ENCODE measurements around the gene FAM20C.

Gene FAM20C

GRCh38 chr7:220151-220841, 27.9 kb downstream of the FAM20C start:
- no peak overlapping the region for H2BK15ac ChIP-seq (ENCODE audit: low read depth, poor library complexity, severe bottlenecking)
- no peak overlapping the region for H3K14ac ChIP-seq (ENCODE audit: low read length in 2 of 2)
- H3K27ac ChIP-seq (ENCODE audit: low read length, poor library complexity, severe bottlenecking), result no peak overlapping the region
- no peaks in the 10 kb centered on the region for H3K9me3 ChIP-seq (ENCODE audit: control insufficient read depth, low read length)
- no peak overlapping the region for H2BK5ac ChIP-seq (ENCODE audit: low read depth, low read length, poor library complexity, severe bottlenecking)
- H3K4ac ChIP-seq (ENCODE audit: low read depth in 1 of 2, low read length in 2 of 2), result no peak overlapping the region
- no peak overlapping the region for H3K18ac ChIP-seq (ENCODE audit: low read depth in 1 of 2, low read length in 2 of 2)
- H3K27me3 ChIP-seq (ENCODE audit: control insufficient read depth in 1 of 2, insufficient read depth in 1 of 2, low read length in 2 of 2), result no peaks in the 10 kb centered on the region
- H4K8ac ChIP-seq (ENCODE audit: low read length), result no peak overlapping the region
- no peak overlapping the region for H2AFZ ChIP-seq (ENCODE audit: low read depth, low read length)
- no peak for DNase-seq
- no peak overlapping the region for H2AK5ac ChIP-seq (ENCODE audit: low read length, severe bottlenecking)
- peaks cover 47% of the 10 kb centered on the region for H3K4me1 ChIP-seq (ENCODE audit: control insufficient read depth, insufficient read depth, low read depth, low read length)
- no peak overlapping the region for H3K9ac ChIP-seq (ENCODE audit: low read length)
- peaks cover 34% of the 10 kb centered on the region in 2 experiments for H3K36me3 ChIP-seq (ENCODE audit: control insufficient read depth in 1 of 2, insufficient read depth in 2 of 2, low read depth in 1 of 2, low read length in 2 of 2)
- no peak overlapping the region for H4K91ac ChIP-seq (ENCODE audit: low read length)
- no peak overlapping the region for H3K4me2 ChIP-seq (ENCODE audit: low read length, poor library complexity, severe bottlenecking)
- H3K23ac ChIP-seq (ENCODE audit: low read length in 2 of 2), result no peak overlapping the region
- 65% methylated on average over 23 of the region's 28 CpGs for WGBS
- H2BK12ac ChIP-seq (ENCODE audit: low read length in 2 of 2), result peak overlapping the region in 1 of 2 experiments; percentile 40
- no peak overlapping the region for H3K4me3 ChIP-seq (ENCODE audit: insufficient read depth in 1 of 2, low read depth in 1 of 2, low read length in 2 of 2)
- no peak overlapping the region for H2BK120ac ChIP-seq (ENCODE audit: low read depth, low read length)
- H3K79me1 ChIP-seq (replicated peaks; ENCODE audit: low read length, poor library complexity, severe bottlenecking), result peaks cover 12% of the 10 kb centered on the region

GRCh38 chr7:221978-222715, 29.8 kb downstream of the FAM20C start:
- no peak overlapping the region for H2AK5ac ChIP-seq (ENCODE audit: low read length, severe bottlenecking)
- no peak overlapping the region for H4K91ac ChIP-seq (ENCODE audit: low read length)
- H3K18ac ChIP-seq (ENCODE audit: low read depth in 1 of 2, low read length in 2 of 2), result peak overlapping the region in 1 of 2 experiments; percentile 64
- H2BK5ac ChIP-seq (ENCODE audit: low read depth, low read length, poor library complexity, severe bottlenecking), result no peak overlapping the region
- H2BK120ac ChIP-seq (ENCODE audit: low read depth, low read length), result no peak overlapping the region
- peaks cover 12% of the 10 kb centered on the region for H3K79me1 ChIP-seq (replicated peaks; ENCODE audit: low read length, poor library complexity, severe bottlenecking)
- H3K4ac ChIP-seq (ENCODE audit: low read depth in 1 of 2, low read length in 2 of 2), result no peak overlapping the region
- H3K4me2 ChIP-seq (ENCODE audit: low read length, poor library complexity, severe bottlenecking), result no peak overlapping the region
- 73% methylated on average over 13 of the region's 15 CpGs for WGBS
- no peak overlapping the region for H3K14ac ChIP-seq (ENCODE audit: low read length in 2 of 2)
- peaks cover 30 to 37% of the 10 kb centered on the region in 2 experiments for H3K36me3 ChIP-seq (ENCODE audit: control insufficient read depth in 1 of 2, insufficient read depth in 2 of 2, low read depth in 1 of 2, low read length in 2 of 2)
- DNase-seq, result no peak
- no peak overlapping the region for H3K9ac ChIP-seq (ENCODE audit: low read length)
- peak overlapping the region; percentile 66 for H4K8ac ChIP-seq (ENCODE audit: low read length)
- H3K27me3 ChIP-seq (ENCODE audit: control insufficient read depth in 1 of 2, insufficient read depth in 1 of 2, low read length in 2 of 2), result no peaks in the 10 kb centered on the region
- peaks cover 49% of the 10 kb centered on the region for H3K4me1 ChIP-seq (ENCODE audit: control insufficient read depth, insufficient read depth, low read depth, low read length)
- no peak overlapping the region for H2BK15ac ChIP-seq (ENCODE audit: low read depth, poor library complexity, severe bottlenecking)
- H3K4me3 ChIP-seq (ENCODE audit: insufficient read depth in 1 of 2, low read depth in 1 of 2, low read length in 2 of 2), result no peak overlapping the region
- no peak overlapping the region for H3K23ac ChIP-seq (ENCODE audit: low read length in 2 of 2)
- H3K9me3 ChIP-seq (ENCODE audit: control insufficient read depth, low read length), result no peaks in the 10 kb centered on the region
- H3K27ac ChIP-seq (ENCODE audit: low read length, poor library complexity, severe bottlenecking), result peak overlapping the region; percentile 7
- no peak overlapping the region for H2BK12ac ChIP-seq (ENCODE audit: low read length in 2 of 2)
- H2AFZ ChIP-seq (ENCODE audit: low read depth, low read length), result no peak overlapping the region

- 85% methylated on average over 10 of the region's 10 CpGs for WGBS
- peak overlapping the region in 1 of 2 experiments; percentile 64 for H3K18ac ChIP-seq (ENCODE audit: low read depth in 1 of 2, low read length in 2 of 2)
Measured at GRCh38 chr7:222716-223041, 30.3 kb downstream of the FAM20C start.

GRCh38 chr7:223118-223800, 30.9 kb downstream of the FAM20C start:
- Histone ChIP-seq H2BK12ac (ENCODE audit: low read length in 2 of 2) (no peak overlapping the region), H3K27me3 (ENCODE audit: control insufficient read depth in 1 of 2, insufficient read depth in 1 of 2, low read length in 2 of 2) (no peaks in the 10 kb centered on the region), H3K4ac (ENCODE audit: low read depth in 1 of 2, low read length in 2 of 2) (no peak overlapping the region), H2BK5ac (ENCODE audit: low read depth, low read length, poor library complexity, severe bottlenecking) (no peak overlapping the region), H3K14ac (ENCODE audit: low read length in 2 of 2) (no peak overlapping the region), H3K27ac (ENCODE audit: low read length, poor library complexity, severe bottlenecking) (no peak overlapping the region), H3K79me1 (replicated peaks; ENCODE audit: low read length, poor library complexity, severe bottlenecking) (peaks cover 8% of the 10 kb centered on the region), H2AK5ac (ENCODE audit: low read length, severe bottlenecking) (no peak overlapping the region), H2BK15ac (ENCODE audit: low read depth, poor library complexity, severe bottlenecking) (no peak overlapping the region), H3K18ac (ENCODE audit: low read depth in 1 of 2, low read length in 2 of 2) (no peak overlapping the region), H3K36me3 (ENCODE audit: control insufficient read depth in 1 of 2, insufficient read depth in 2 of 2, low read depth in 1 of 2, low read length in 2 of 2) (peaks cover 23 to 33% of the 10 kb centered on the region in 2 experiments), H4K8ac (ENCODE audit: low read length) (peak overlapping the region; percentile 81), H3K4me3 (ENCODE audit: insufficient read depth in 1 of 2, low read depth in 1 of 2, low read length in 2 of 2) (no peak overlapping the region), H3K23ac (ENCODE audit: low read length in 2 of 2) (no peak overlapping the region), H4K91ac (ENCODE audit: low read length) (peak overlapping the region; percentile 53), H3K9me3 (ENCODE audit: control insufficient read depth, low read length) (no peaks in the 10 kb centered on the region), H3K4me2 (ENCODE audit: low read length, poor library complexity, severe bottlenecking) (no peak overlapping the region), H2AFZ (ENCODE audit: low read depth, low read length) (no peak overlapping the region), H3K9ac (ENCODE audit: low read length) (no peak overlapping the region), H2BK120ac (ENCODE audit: low read depth, low read length) (no peak overlapping the region), H3K4me1 (ENCODE audit: control insufficient read depth, insufficient read depth, low read depth, low read length) (peaks cover 50% of the 10 kb centered on the region)
- 92% methylated on average over 34 of the region's 34 CpGs for WGBS
- DNase-seq, result peak; percentile 32

More at GRCh38 chr7:222716-223041, 30.3 kb downstream of the FAM20C start:
- Histone ChIP-seq H4K8ac (ENCODE audit: low read length) (no peak overlapping the region), H3K27ac (ENCODE audit: low read length, poor library complexity, severe bottlenecking) (no peak overlapping the region), H3K4me2 (ENCODE audit: low read length, poor library complexity, severe bottlenecking) (no peak overlapping the region), H3K23ac (ENCODE audit: low read length in 2 of 2) (no peak overlapping the region), H2AFZ (ENCODE audit: low read depth, low read length) (no peak overlapping the region), H3K36me3 (ENCODE audit: control insufficient read depth in 1 of 2, insufficient read depth in 2 of 2, low read depth in 1 of 2, low read length in 2 of 2) (peaks cover 25 to 35% of the 10 kb centered on the region in 2 experiments), H3K4me1 (ENCODE audit: control insufficient read depth, insufficient read depth, low read depth, low read length) (peaks cover 49% of the 10 kb centered on the region), H2BK15ac (ENCODE audit: low read depth, poor library complexity, severe bottlenecking) (no peak overlapping the region), H3K27me3 (ENCODE audit: control insufficient read depth in 1 of 2, insufficient read depth in 1 of 2, low read length in 2 of 2) (no peaks in the 10 kb centered on the region), H3K14ac (ENCODE audit: low read length in 2 of 2) (peak overlapping the region in 1 of 2 experiments; percentile 64), H3K4ac (ENCODE audit: low read depth in 1 of 2, low read length in 2 of 2) (no peak overlapping the region), H2BK5ac (ENCODE audit: low read depth, low read length, poor library complexity, severe bottlenecking) (no peak overlapping the region), H4K91ac (ENCODE audit: low read length) (no peak overlapping the region), H3K9me3 (ENCODE audit: control insufficient read depth, low read length) (no peaks in the 10 kb centered on the region), H2BK12ac (ENCODE audit: low read length in 2 of 2) (no peak overlapping the region), H3K9ac (ENCODE audit: low read length) (no peak overlapping the region), H3K79me1 (replicated peaks; ENCODE audit: low read length, poor library complexity, severe bottlenecking) (peaks cover 9% of the 10 kb centered on the region), H3K4me3 (ENCODE audit: insufficient read depth in 1 of 2, low read depth in 1 of 2, low read length in 2 of 2) (no peak overlapping the region), H2BK120ac (ENCODE audit: low read depth, low read length) (no peak overlapping the region), H2AK5ac (ENCODE audit: low read length, severe bottlenecking) (no peak overlapping the region)
- DNase-seq, result no peak
